DMS153 (cell line): Measurements from ENCODE around the gene SMAP1.

Experiments used
- DNase-seq: peaks from one replicate; lab custom pipeline; 2025; lab: John Stamatoyannopoulos, UW

SMAP1 gene

DNA sequence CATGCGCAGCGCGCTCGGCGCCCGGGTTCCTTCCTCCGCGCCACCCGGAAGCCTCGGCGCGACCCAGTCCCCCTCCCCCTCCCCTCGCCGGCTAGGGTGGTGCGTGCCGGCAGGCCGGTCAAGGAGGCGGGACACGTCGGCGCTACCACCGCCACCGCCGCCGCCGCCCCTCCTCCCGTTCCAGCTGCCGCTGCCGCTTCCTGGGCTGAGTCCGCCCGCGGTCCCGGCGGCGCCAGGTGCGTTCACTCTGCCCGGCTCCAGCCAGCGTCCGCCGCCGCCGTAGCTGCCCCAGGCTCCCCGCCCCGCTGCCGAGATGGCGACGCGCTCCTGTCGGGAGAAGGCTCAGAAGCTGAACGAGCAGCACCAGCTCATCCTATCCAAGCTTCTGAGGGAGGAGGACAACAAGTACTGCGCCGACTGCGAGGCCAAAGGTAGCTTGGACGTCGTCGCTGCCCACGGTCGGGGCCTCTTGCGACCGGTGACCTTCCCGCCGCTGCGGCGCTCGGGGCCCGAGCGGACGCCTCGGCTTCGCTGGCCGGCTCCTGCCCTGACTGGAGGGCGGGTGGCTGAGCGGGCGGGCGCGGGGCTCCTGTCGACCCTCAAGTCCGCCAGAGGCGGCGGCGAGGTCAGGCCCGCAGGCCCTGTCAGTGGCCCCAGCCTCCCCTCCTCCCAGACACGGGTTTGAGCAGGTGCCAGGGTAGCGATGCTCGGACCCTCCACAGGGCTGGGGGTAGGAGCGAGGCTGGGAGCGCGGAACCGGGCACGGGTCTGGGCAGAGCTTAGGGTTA lies at the start of gene SMAP1:
TSS of gene SMAP1 (plus strand) at position 173 of the 788 bp plus-strand sequence. CDS start at position 314, 141 bp downstream.
- DNase-seq = peak; percentile 91

DNA sequence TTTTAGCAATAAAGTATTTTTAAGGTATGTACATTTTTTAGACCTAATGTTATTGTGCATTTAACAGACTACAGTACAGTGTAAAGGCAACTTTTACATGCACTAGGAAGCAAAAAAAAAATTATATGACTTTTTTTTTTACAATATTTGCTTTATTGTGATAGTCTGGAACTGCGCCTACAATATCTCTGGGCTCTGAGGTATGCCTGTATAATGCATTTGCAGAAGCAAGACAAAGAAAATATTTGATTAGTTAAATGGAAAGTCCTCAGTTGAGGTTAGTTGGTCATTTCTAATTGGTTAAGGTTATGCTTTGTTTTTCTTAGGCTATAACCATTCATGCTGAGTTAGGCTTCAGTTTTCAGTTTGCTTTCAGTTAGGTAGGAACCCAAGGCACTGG lies 46.9 kb upstream of the SMAP1 start:
- no peak for DNase-seq

GRCh38 chr6:70622461-70622860 lies 45.2 kb upstream of the SMAP1 start:
- DNase-seq = no peak

DNA sequence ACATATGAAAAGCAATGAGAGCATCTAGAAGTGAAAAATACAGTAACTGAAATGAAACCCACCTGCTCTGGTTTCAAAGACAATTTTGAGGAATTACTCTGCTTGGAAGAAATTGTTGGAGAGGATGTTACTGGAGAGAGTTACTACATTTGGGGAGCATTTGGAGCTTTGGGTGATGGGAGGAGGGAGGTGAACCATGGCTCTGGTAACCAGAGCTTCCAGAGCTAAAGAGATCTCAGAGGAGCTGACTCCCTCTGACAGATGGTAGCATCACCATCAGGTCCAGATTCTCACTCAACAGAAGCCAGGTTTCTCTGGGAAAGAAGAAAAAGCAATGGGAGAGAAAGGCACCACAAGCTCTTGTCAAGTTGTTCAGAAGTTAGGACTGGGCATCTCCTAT lies 42.2 kb upstream of the SMAP1 start:
- DNase-seq = no peak

DNA sequence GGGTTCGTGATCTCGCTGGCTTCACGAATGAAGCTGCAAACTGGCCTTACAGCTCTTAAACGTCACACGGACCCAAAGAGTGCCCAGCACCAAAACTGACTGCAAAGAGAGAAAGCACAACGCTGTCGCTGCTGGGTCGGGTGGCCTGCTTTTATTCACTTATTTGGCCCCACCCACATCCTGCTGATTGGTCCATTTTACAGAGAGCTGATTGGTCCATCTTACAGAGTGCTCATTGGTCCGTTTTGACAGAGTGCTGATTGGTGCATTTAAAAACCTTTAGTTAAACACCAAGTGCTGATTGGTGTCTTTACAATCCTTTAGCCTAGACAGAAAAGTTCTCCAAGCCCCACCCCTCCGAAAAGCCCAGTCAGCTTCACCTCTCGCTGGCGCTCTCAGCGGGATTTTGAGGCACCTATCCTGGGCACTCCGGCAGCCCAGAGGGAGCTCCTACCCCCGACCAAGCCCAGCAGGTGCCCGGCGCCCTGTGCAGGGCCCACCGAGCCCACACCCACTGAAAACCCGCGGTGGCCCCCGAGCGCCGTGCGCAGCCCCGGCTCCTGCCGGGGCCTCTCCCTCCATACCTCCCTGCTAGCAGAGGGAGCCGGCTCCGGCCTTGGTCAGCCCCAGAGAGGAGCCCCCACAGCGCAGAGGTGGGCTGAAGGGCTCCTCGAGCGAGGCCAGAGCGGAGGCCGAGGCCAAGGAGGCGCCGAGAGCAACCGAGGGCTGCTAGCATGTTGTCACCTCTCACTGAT lies 40.0 kb upstream of the SMAP1 start:
- DNase-seq = no peak

GRCh38 chr6:70629929-70630328 lies 37.8 kb upstream of the SMAP1 start:
- no peak for DNase-seq

- no peak for DNase-seq
Measured at GRCh38 chr6:70633870-70634269, 33.8 kb upstream of the SMAP1 start.

- DNase-seq = no peak
Measured at GRCh38 chr6:70636596-70636995, 31.1 kb upstream of the SMAP1 start.

- no peak for DNase-seq
Measured at GRCh38 chr6:70638468-70638867, 29.2 kb upstream of the SMAP1 start.

GRCh38 chr6:70651326-70651905 lies 16.3 kb upstream of the SMAP1 start:
- no peak for DNase-seq

DNA sequence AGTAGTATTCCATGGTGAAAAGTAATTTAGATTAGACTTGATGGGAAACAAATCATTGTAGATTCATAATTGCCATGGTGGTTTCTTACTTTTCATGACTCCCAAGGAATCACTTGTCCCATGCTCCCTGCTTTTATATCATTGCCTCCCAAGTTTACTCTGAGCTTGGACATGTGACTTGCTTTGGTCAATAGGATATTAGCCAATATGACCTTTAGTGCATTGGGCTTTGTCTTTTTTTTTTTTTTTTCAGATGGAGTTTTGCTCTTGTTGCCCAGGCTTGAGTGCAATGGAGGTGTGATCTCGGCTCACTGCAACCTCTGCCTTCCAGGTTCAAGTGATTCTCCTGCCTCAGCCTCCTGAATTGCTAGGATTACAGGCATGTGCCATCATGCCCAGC lies 15.5 kb upstream of the SMAP1 start:
- no peak for DNase-seq

DNA sequence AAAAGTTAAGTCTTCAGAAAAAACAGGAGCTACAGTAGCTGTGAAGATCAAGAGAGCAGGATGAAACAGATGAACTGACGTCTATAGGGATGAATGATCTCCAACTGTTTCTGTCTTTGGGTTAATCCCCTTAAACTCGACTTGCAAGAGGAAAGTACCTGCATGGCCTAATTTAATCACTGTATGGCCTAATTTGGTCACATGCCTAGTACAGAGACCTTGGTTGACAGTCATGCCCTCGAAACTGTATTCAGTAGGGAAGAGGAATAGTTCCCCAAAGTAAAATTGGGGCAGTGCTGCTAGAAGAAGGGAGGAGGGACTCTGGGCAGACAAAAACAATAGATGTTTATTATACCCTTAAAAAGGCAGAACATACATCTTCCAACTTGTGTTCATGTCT lies 10.0 kb upstream of the SMAP1 start:
- no peak for DNase-seq

DNA sequence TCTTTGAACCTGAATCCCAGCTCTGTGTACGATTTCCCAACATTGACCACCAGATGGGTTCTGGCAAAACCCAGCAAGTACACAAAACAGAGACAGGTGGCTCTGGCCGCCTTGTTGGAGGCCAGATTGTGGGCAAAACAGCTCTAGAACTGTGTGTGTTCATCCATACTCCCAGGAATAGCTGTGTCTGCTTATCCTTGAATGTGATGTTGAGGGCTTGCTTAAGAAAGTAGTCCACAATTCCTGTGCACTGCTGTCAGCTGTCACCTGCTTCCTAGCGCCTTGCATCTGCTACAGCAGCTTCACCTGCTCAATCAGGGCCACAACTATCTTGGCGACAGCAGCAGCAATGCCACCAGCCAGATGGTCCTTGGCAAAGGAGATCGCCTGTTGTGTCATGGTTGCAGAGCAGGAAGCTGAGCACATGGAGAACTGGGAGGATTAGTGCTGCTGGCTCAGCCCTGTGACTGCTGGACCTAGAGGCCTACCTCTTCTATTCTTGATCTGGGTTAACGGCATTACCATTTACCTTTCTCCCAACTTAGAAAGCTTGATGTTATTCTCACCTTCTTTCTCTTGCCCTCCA lies 3.7 kb upstream of the SMAP1 start:
- no peak for DNase-seq

DNA sequence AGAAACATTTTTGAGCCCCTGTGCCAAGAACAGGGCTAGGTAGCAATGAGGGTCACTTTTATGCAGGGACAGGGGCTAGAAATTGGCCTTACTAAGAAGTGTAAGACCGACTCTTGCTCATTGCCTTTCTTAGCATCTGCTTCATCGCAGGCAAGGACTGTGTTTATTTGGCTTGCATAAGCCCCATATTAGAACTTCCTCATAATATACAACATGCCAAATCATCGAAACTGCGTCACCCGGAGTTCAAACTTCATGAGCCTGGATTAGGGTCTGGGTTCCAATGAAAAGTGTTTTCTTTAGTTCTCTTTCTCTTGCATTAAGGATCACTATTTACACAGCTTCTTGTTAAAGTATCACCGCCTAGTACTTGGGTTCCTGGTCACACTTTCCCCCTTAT lies 977 bp upstream of the SMAP1 start:
- no peak for DNase-seq

DNA sequence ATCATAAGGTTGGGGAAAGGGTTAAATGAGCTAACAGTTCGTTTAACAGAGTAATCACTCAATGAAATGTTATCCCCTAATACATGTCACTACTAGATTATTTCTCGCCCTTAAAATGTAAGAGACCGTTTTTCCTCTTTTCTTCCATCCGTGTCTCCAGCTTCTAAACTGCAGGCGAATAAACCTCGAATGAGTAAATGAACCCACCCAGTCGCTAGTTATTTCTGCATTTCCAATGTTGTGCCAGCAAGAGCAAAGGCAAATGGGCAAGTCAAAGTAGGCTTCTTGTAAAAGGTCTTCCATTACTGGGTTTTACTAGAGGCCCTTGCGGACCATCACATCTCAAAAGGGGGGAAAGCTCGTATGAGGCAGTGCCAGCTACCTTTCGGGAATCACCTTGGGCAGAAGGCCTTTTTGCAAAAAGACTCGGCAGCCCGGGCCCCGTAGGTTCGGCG lies 400 bp upstream of the SMAP1 start:
- DNase-seq = no peak

- no peak for DNase-seq
Measured at GRCh38 chr6:70668499-70668812, 773 bp downstream of the SMAP1 start.

- no peak for DNase-seq
Measured at GRCh38 chr6:70669133-70669532, 1.4 kb downstream of the SMAP1 start.

- no peak for DNase-seq
Measured at GRCh38 chr6:70672549-70672948, 4.9 kb downstream of the SMAP1 start.

DNA sequence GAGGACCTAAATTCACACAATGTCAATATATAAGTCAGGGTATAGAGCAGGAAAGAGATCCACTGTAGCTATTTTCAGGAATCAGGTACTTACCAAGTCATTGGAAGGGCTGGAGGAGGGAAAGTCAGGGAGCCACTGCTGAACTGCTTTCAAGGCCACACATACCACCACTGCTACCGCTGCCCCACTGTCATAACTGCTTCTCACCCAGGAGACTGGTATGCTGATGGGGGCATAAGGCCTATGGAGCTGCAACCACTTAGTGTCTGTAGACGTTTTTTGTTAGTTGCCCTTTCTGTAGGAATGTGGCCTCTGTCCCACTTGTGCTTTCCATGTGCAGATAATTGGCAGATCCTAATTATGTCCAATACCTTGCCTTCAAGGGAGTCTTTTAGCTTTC lies 5.4 kb downstream of the SMAP1 start:
- DNase-seq = no peak

GRCh38 chr6:70673601-70674000 lies 5.9 kb downstream of the SMAP1 start:
- no peak for DNase-seq

- DNase-seq = no peak
Measured at GRCh38 chr6:70675822-70676221, 8.1 kb downstream of the SMAP1 start.

- DNase-seq = no peak
Measured at GRCh38 chr6:70676821-70677220, 9.1 kb downstream of the SMAP1 start.

GRCh38 chr6:70680396-70680795 lies 12.7 kb downstream of the SMAP1 start:
- no peak for DNase-seq
